Endothelial cell of umbilical vein (primary cell): ENCODE results near the gene NOTCH1. TPM values are rescaled to one million over a fixed set of nuclear protein-coding genes. Genes with fewer than 3 reads are reported as not detected.

Experiments used
- BruUV-seq: library from RNA; stranded (reverse); fragments of 400-500 nt; replicated peaks from 2 replicates; lab custom pipeline; 2021; lab: Mats Ljungman, UMichigan
- CTCF ChIA-PET: fragments of 300-600, 350-600 bp; sonication (Branson Sonifier 250); formaldehyde crosslinking; loops from one replicate; lab custom pipeline; 2021; ENCODE audit warnings: antibody characterized with exemption, inconsistent platforms; lab: Charles Lee
- POLR2A ChIA-PET: fragments of 300-600, 350-600 bp; sonication (Branson Sonifier 250); formaldehyde crosslinking; loops from one replicate; lab custom pipeline; 2021; ENCODE audit warnings: antibody characterized with exemption, inconsistent platforms; lab: Charles Lee
- DNase-seq: peaks from one replicate; pipeline ENCODE4 v3.0.0-alpha.2; 2011; ENCODE audit warnings: low read depth, low spot score
- FAIRE-seq: peaks from 2 replicates; lab custom pipeline; 2011; peaks lifted over from hg19 to GRCh38; lab: Jason Lieb, UNC
- H2AFZ ChIP-seq: 2 replicates; pipeline ENCODE4 v1.6.0; 2012; ENCODE audit warnings: low read depth, low read length, control low read depth, inconsistent platforms
- H3K27ac ChIP-seq: 2 replicates; pipeline ENCODE4 v1.5.1; 2011; ENCODE audit warnings: low read depth, mild to moderate bottlenecking, control low read depth, low read length, moderate library complexity; ENCODE audit not compliant: insufficient read depth
- H3K27me3 ChIP-seq, 2 experiments: 2 replicates each; pipeline versions ENCODE4 v1.6.0 to v1.6.1; 2011; ENCODE audit warnings: low read length in 2 of 2, mixed read lengths in 1 of 2; ENCODE audit not compliant: control insufficient read depth in 2 of 2, insufficient read depth in 2 of 2
- H3K36me3 ChIP-seq, 2 experiments: 2 replicates in 1 of 2; 3 replicates in 1 of 2; pipeline ENCODE4 v1.5.1; 2011; ENCODE audit warnings: low read length in 2 of 2, mild to moderate bottlenecking in 1 of 2, moderate library complexity in 1 of 2; ENCODE audit not compliant: control insufficient read depth in 2 of 2, insufficient read depth in 2 of 2; ENCODE audit errors: extremely low read depth in 1 of 2
- H3K4me1 ChIP-seq: 3 replicates; pipeline ENCODE4 v1.5.1; 2011; ENCODE audit warnings: mild to moderate bottlenecking, low read length; ENCODE audit not compliant: control insufficient read depth, insufficient read depth; ENCODE audit errors: extremely low read depth
- H3K4me2 ChIP-seq: 2 replicates; pipeline ENCODE4 v1.6.1; 2011; ENCODE audit warnings: low read length, control low read depth, mixed read lengths; ENCODE audit not compliant: insufficient read depth
- H3K4me3 ChIP-seq, 3 experiments: fragments of 200-600 bp in 1 of 3; sonication (generic), shearing (Covaris generic) in 1 of 3; replicated peaks in 1 of 3; 2 replicates each; pipeline ENCODE4 v1.5.1; 2011 to 2016; ENCODE audit warnings: control low read depth in 3 of 3, low read length in 3 of 3, mild to moderate bottlenecking in 2 of 3, inconsistent platforms in 1 of 3, low read depth in 1 of 3, moderate library complexity in 1 of 3; ENCODE audit not compliant: insufficient read depth in 1 of 3
- H3K79me2 ChIP-seq: 2 replicates; pipeline ENCODE4 v1.6.0; 2012; ENCODE audit warnings: low read length, inconsistent platforms; ENCODE audit not compliant: control insufficient read depth, insufficient read depth
- H3K9ac ChIP-seq: replicated peaks from 2 replicates; pipeline ENCODE3; 2011; ENCODE audit warnings: low read length, control low read depth; ENCODE audit not compliant: insufficient read depth; ENCODE audit errors: extremely low read depth
- H3K9me1 ChIP-seq: replicated peaks from 3 replicates; pipeline ENCODE4 v1.6.0; 2011; ENCODE audit warnings: mild to moderate bottlenecking, low read length; ENCODE audit not compliant: control insufficient read depth, insufficient read depth; ENCODE audit errors: extremely low read depth
- H3K9me3 ChIP-seq: replicated peaks from 2 replicates; pipeline ENCODE4 v1.5.1; 2012; ENCODE audit warnings: low read length, inconsistent platforms; ENCODE audit not compliant: control insufficient read depth, insufficient read depth
- H4K20me1 ChIP-seq: replicated peaks from 2 replicates; pipeline ENCODE3; 2011; ENCODE audit warnings: mild to moderate bottlenecking, low read length; ENCODE audit not compliant: control insufficient read depth, insufficient read depth; ENCODE audit errors: extremely low read depth
- CTCF ChIP-seq, 2 donors: IDR thresholded peaks; 1 replicate in 1 of 2; 2 replicates in 1 of 2; pipeline ENCODE4 v1.5.1; 2011; ENCODE audit warnings: low read length in 2 of 2, mild to moderate bottlenecking in 2 of 2, moderate library complexity in 2 of 2, control low read depth in 1 of 2, inconsistent platforms in 1 of 2, low read depth in 1 of 2; ENCODE audit not compliant: insufficient read depth in 1 of 2; ENCODE audit errors: extremely low read depth in 1 of 2
- EZH2 ChIP-seq: IDR thresholded peaks from 2 replicates; pipeline ENCODE4 v1.6.1; 2012; ENCODE audit warnings: borderline replicate concordance, low read depth, mild to moderate bottlenecking, moderate library complexity, low read length, inconsistent platforms; ENCODE audit not compliant: severe bottlenecking
- FOS ChIP-seq: IDR thresholded peaks from 2 replicates; pipeline ENCODE4 v1.6.1; 2011; ENCODE audit warnings: mild to moderate bottlenecking, low read length, moderate library complexity, borderline replicate concordance; ENCODE audit not compliant: insufficient read depth
- GATA2 ChIP-seq: IDR thresholded peaks from 2 replicates; pipeline ENCODE4 v1.7.0; 2011; ENCODE audit warnings: low read depth, mild to moderate bottlenecking, moderate library complexity, mixed read lengths, low read length; ENCODE audit not compliant: insufficient read length, insufficient read depth
- JUN ChIP-seq: IDR thresholded peaks from 2 replicates; pipeline ENCODE4 v1.6.1; 2011; ENCODE audit warnings: borderline replicate concordance, low read depth; ENCODE audit not compliant: insufficient read length, insufficient read depth
- MAX ChIP-seq: IDR thresholded peaks from 2 replicates; pipeline ENCODE4 v1.6.1; 2011; ENCODE audit not compliant: insufficient read depth, insufficient read length
- MYC ChIP-seq: IDR thresholded peaks from one replicate; pipeline ENCODE4 v1.6.1; 2011; ENCODE audit warnings: mild to moderate bottlenecking, low read depth, low read length
- POLR2A ChIP-seq: IDR thresholded peaks from 2 replicates; pipeline ENCODE4 v1.6.1; 2012; ENCODE audit warnings: low read depth, mild to moderate bottlenecking, control low read depth, low read length
- POLR2AphosphoS5 ChIP-seq: IDR thresholded peaks from 2 replicates; pipeline ENCODE4 v1.6.1; 2012; ENCODE audit warnings: low read depth, mild to moderate bottlenecking, control low read depth, low read length, moderate library complexity; ENCODE audit not compliant: insufficient read depth
- dilution Hi-C: fragments of 300-500 bp; cut with MboI; formaldehyde crosslinking; loops from one replicate; pipeline ENCODE4 v1.15.0; 2019; ENCODE audit warnings: low sequenced_read_pairs; ENCODE audit not compliant: extremely low pct_ligation_motif_present
- intact Hi-C: fragments of 100-400 bp; cut with micrococcal nuclease; formaldehyde crosslinking; loops from one replicate; pipeline ENCODE4 v1.10.0; 2022
- polyA plus RNA-seq, 4 experiments: library from polyadenylated mRNA; depleted of rRNA in 3 of 4; stranded (reverse) in 3 of 4; unstranded in 1 of 4; fragments of >200 nt; gene quantifications; 2 replicates each; pipeline versions ENCODE4 v1.2.1 to v1.2.3, GENCODE V29; 2011 to 2012; ENCODE audit warnings: missing spikeins in 1 of 4
- total RNA-seq: library from RNA; stranded (reverse); gene quantifications from 2 replicates; pipeline ENCODE4 v1.2.3, GENCODE V29; 2021

Gene NOTCH1
- total and polyA plus RNA-seq, 2 donors (not counting 3 experiments of a cell fraction or from before 2014, with no cell fraction given): 31.7 to 153 TPM

- Histone ChIP-seq H3K27ac (no peak overlapping the region), H4K20me1 (no peaks in the 10 kb centered on the region), H2AFZ (no peak overlapping the region), H3K27me3 (no peaks in the 10 kb centered on the region), H3K9me3 (no peaks in the 10 kb centered on the region), H3K9ac (no peak overlapping the region), H3K9me1 (no peaks in the 10 kb centered on the region), H3K4me3 (no peak overlapping the region), H3K36me3 (peaks cover 0 to 28% of the 10 kb centered on the region in 2 experiments), H3K79me2 (peaks cover 94% of the 10 kb centered on the region), H3K4me2 (no peak overlapping the region), H3K4me1 (peaks cover 57% of the 10 kb centered on the region)
- BruUV-seq: no TSS peak
- ChIA-PET POLR2A (no interaction called here), CTCF (interaction anchor here (0.8 to 1.5 kb wide), 4 partner anchors 9 to 98 kb away, joined by 3 to 6 read pairs (median 4); no protein-coding TSS in a partner anchor)
- no peak for TF ChIP-seq POLR2AphosphoS5
- no peak for TF ChIP-seq POLR2A
- TF ChIP-seq EZH2: no peak
- TF ChIP-seq MAX: no peak
- no peak for TF ChIP-seq JUN
- no peak for TF ChIP-seq CTCF (IDR thresholded peaks at IDR 0.05; ENCODE audit: extremely low read depth in 1 of 2, insufficient read depth in 1 of 2, low read depth in 1 of 2, low read length in 2 of 2)
- TF ChIP-seq MYC: no peak
- no peak for TF ChIP-seq GATA2
- TF ChIP-seq FOS: no peak
- FAIRE-seq: no peak
- dilution Hi-C loops: no loop called here
- DNase-seq: no peak
- intact Hi-C loops: no loop called here
These were observed 12.8 kb downstream of the NOTCH1 start for GRCh38 chr9:136532799-136533774.
